WTC11 (cell line): Measurements from ENCODE around the gene PDE8A. TPM values are rescaled to one million over a fixed set of nuclear protein-coding genes. Genes with fewer than 3 reads are reported as not detected.

ENCODE experiments used
- ATAC-seq: fragments of 200-7000 bp; cut with Tn5 transposase; 2 replicates; pipeline ENCODE4 v1.10.0; 2021; ENCODE audit warnings: mild to moderate bottlenecking, moderate library complexity
- CTCF ChIA-PET: fragments of 300-600 bp; sonication (Branson Sonifier 250); formaldehyde crosslinking; loops from one replicate; lab custom pipeline; 2021; ENCODE audit warnings: antibody characterized with exemption; lab: Charles Lee
- POLR2A ChIA-PET: fragments of 350-600 bp; sonication (Branson Sonifier 250); formaldehyde crosslinking; loops from one replicate; lab custom pipeline; 2021; ENCODE audit warnings: antibody characterized with exemption; lab: Charles Lee
- DNase-seq: peaks from one replicate; pipeline ENCODE4 v3.0.0; 2021; ENCODE audit warnings: low spot score
- H3K27ac Mint-ChIP-seq: 2 replicates; pipeline ENCODE4 v1.8.0; 2021; ENCODE audit warnings: mixed read lengths
- H3K27me3 Mint-ChIP-seq: 2 replicates; pipeline ENCODE4 v1.8.0; 2021; ENCODE audit warnings: low read depth, mild to moderate bottlenecking, moderate library complexity, mixed read lengths
- H3K36me3 Mint-ChIP-seq: 2 replicates; pipeline ENCODE4 v1.8.0; 2021; ENCODE audit warnings: mixed read lengths
- H3K4me1 Mint-ChIP-seq: 2 replicates; pipeline ENCODE4 v1.8.0; 2022; ENCODE audit warnings: mixed read lengths
- H3K4me3 Mint-ChIP-seq: 2 replicates; pipeline ENCODE4 v1.8.0; 2021; ENCODE audit warnings: mild to moderate bottlenecking, moderate library complexity, mixed read lengths
- H3K9me3 Mint-ChIP-seq: 2 replicates; pipeline ENCODE4 v1.8.0; 2021; ENCODE audit warnings: mixed read lengths
- AFF4 ChIP-seq: sonication (generic); formaldehyde crosslinking; IDR thresholded peaks from 2 replicates; pipeline ENCODE4 v1.8.1; 2023; ENCODE audit warnings: mild to moderate bottlenecking, missing genetic modification reagents, borderline replicate concordance
- ATF2 ChIP-seq: sonication (generic); formaldehyde crosslinking; IDR thresholded peaks from 2 replicates; pipeline ENCODE4 v1.8.1; 2022; ENCODE audit warnings: low read depth, missing genetic modification reagents, borderline replicate concordance
- ATF3 ChIP-seq: sonication (generic); formaldehyde crosslinking; conservative IDR thresholded peaks from 2 replicates; pipeline ENCODE4 v1.8.1; 2022; ENCODE audit warnings: mild to moderate bottlenecking, missing genetic modification reagents
- CDX4 ChIP-seq: fragments of 250-450 bp; sonication (Bioruptor Pico); IDR thresholded peaks from 2 replicates; pipeline ENCODE4 v1.9.0; 2021; ENCODE audit warnings: moderate library complexity, mild to moderate bottlenecking, inconsistent platforms, borderline replicate concordance
- E2F1 ChIP-seq: sonication (generic); formaldehyde crosslinking; IDR thresholded peaks from 2 replicates; pipeline ENCODE4 v1.8.0; 2022; ENCODE audit warnings: mild to moderate bottlenecking, missing genetic modification reagents
- E2F5 ChIP-seq: sonication (generic); formaldehyde crosslinking; IDR thresholded peaks from 2 replicates; pipeline ENCODE4 v1.8.1; 2022; ENCODE audit warnings: mild to moderate bottlenecking, moderate library complexity, missing genetic modification reagents
- FOXJ3 ChIP-seq: sonication (generic); formaldehyde crosslinking; IDR thresholded peaks from 2 replicates; pipeline ENCODE4 v1.9.0; 2021; ENCODE audit warnings: missing genetic modification reagents, mild to moderate bottlenecking, borderline replicate concordance
- JAZF1 ChIP-seq: fragments of 250-450 bp; sonication (Bioruptor Pico); IDR thresholded peaks from 2 replicates; pipeline ENCODE4 v1.9.0; 2021; ENCODE audit warnings: moderate library complexity, mild to moderate bottlenecking, inconsistent platforms
- MAX ChIP-seq: sonication (generic); formaldehyde crosslinking; IDR thresholded peaks from 2 replicates; pipeline ENCODE4 v1.8.0; 2022; ENCODE audit warnings: mild to moderate bottlenecking, missing genetic modification reagents
- MXD4 ChIP-seq: fragments of 250-450 bp; sonication (Bioruptor Pico); IDR thresholded peaks from 2 replicates; pipeline ENCODE4 v1.8.0; 2021; ENCODE audit warnings: mild to moderate bottlenecking, moderate library complexity, borderline replicate concordance
- NFE2L1 ChIP-seq: sonication (generic); formaldehyde crosslinking; IDR thresholded peaks from 2 replicates; pipeline ENCODE4 v1.8.1; 2023; ENCODE audit warnings: missing genetic modification reagents
- PRDM15 ChIP-seq: sonication (generic); formaldehyde crosslinking; IDR thresholded peaks from 2 replicates; pipeline ENCODE4 v1.8.0; 2022; ENCODE audit warnings: missing genetic modification reagents
- PRRX2 ChIP-seq: fragments of 250-450 bp; sonication (Bioruptor Pico); IDR thresholded peaks from 2 replicates; pipeline ENCODE4 v1.8.0; 2021; ENCODE audit warnings: mild to moderate bottlenecking
- RORB ChIP-seq: fragments of 250-450 bp; sonication (Bioruptor Pico); IDR thresholded peaks from 2 replicates; pipeline ENCODE4 v1.9.0; 2021; ENCODE audit warnings: mild to moderate bottlenecking
- SMAD3 ChIP-seq: sonication (generic); formaldehyde crosslinking; IDR thresholded peaks from 2 replicates; pipeline ENCODE4 v1.8.0; 2022; ENCODE audit warnings: missing genetic modification reagents, mild to moderate bottlenecking, borderline replicate concordance
- SMAD4 ChIP-seq: sonication (generic); formaldehyde crosslinking; IDR thresholded peaks from 2 replicates; pipeline ENCODE4 v1.8.0; 2022; ENCODE audit warnings: mild to moderate bottlenecking, missing genetic modification reagents
- TP53 ChIP-seq: sonication (generic); formaldehyde crosslinking; IDR thresholded peaks from 2 replicates; pipeline ENCODE4 v1.8.1; 2023; ENCODE audit warnings: mild to moderate bottlenecking, missing genetic modification reagents
- ZBTB21 ChIP-seq: sonication (generic); formaldehyde crosslinking; IDR thresholded peaks from 2 replicates; pipeline ENCODE4 v1.8.1; 2023; ENCODE audit warnings: mild to moderate bottlenecking, missing genetic modification reagents, borderline replicate concordance
- ZNF317 ChIP-seq: sonication (generic); formaldehyde crosslinking; IDR thresholded peaks from 2 replicates; pipeline ENCODE4 v1.8.1; 2023; ENCODE audit warnings: low read depth, mild to moderate bottlenecking, moderate library complexity, missing genetic modification reagents, borderline replicate concordance
- total RNA-seq: library from RNA; stranded (reverse); gene quantifications from 3 replicates; pipeline ENCODE4 v1.2.3, GENCODE V29; 2021

Gene PDE8A
- total RNA-seq, 1 experiment from 2014 or later = 13.9 TPM

GRCh38 chr15:85063088-85063487 lies 81.4 kb downstream of the PDE8A start (continued):
- TF ChIP-seq ATF2 (CRISPR knock-in tag) (no peak), FOXJ3 (CRISPR knock-in tag) (no peak), SMAD4 (CRISPR knock-in tag) (no peak), ATF3 (no peak), ZBTB21 (CRISPR knock-in tag) (no peak), TP53 (CRISPR knock-in tag) (no peak), MXD4 (CRISPR knock-in tag) (no peak)

GRCh38 chr15:85063522-85064079 lies 81.9 kb downstream of the PDE8A start:
- H3K36me3 Mint-ChIP-seq = peaks cover 4% of the 10 kb centered on the region; the same call in 1 of the 2 replicates
- no peak overlapping the region for H3K4me3 Mint-ChIP-seq
- POLR2A ChIA-PET = no interaction called here
- peaks cover 23% of the 10 kb centered on the region for H3K9me3 Mint-ChIP-seq
- no peaks in the 10 kb centered on the region for H3K27me3 Mint-ChIP-seq
- 0 out of 2 replicates have a peak, but pooled peaks cover 2% of the 10 kb centered on the region for H3K4me1 Mint-ChIP-seq
- no peak for ATAC-seq
- CTCF ChIA-PET = interaction anchor here (1.2 to 2.1 kb wide), 3 partner anchors 32 to 136 kb away, joined by 3 to 7 read pairs (median 3); no protein-coding TSS in a partner anchor
- DNase-seq = no peak
- H3K27ac Mint-ChIP-seq = no peak overlapping the region
- TF ChIP-seq RORB (no peak), AFF4 (CRISPR knock-in tag) (no peak), NFE2L1 (no peak), E2F5 (CRISPR knock-in tag) (no peak), ZNF317 (CRISPR knock-in tag) (no peak), CDX4 (CRISPR knock-in tag) (no peak), ATF2 (CRISPR knock-in tag) (no peak), SMAD3 (CRISPR knock-in tag) (no peak), TP53 (CRISPR knock-in tag) (no peak), PRRX2 (CRISPR knock-in tag) (no peak), MAX (no peak), E2F1 (CRISPR knock-in tag) (no peak), JAZF1 (CRISPR knock-in tag) (no peak), PRDM15 (CRISPR knock-in tag) (no peak), ZBTB21 (CRISPR knock-in tag) (no peak)
